TTC549 (cell line): Measurements from ENCODE around the gene MXI1.
"Not testable (repeated sequence)": the region's sequence is repeated elsewhere in the genome, so short reads cannot be mapped to it uniquely, and the experiment has no call there.

Experiments used
- FAIRE-seq: peaks from 2 replicates; lab custom pipeline; 2012; peaks lifted over from hg19 to GRCh38; lab: Jason Lieb, UNC

The MXI1 gene

DNA sequence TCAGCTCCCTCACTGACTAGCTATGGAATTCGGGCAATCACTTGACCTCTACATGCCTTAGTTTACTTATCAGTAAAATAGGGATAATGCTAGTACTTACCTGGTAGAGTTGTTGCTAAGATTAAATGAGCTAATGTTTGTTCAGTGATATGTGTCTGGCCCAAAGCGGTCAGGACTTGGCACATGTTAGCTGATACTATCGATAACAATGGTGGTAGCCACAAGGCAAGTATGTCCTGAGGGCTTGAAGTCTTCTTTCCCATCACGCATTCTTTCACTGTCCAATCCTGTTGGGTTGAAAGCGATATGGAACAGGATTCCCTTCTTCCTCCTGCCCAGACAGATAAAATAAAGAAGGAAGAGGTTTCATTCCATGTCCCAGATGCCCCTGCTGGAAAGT is 25.5 kb upstream of the MXI1 start:
- no peak for FAIRE-seq

DNA sequence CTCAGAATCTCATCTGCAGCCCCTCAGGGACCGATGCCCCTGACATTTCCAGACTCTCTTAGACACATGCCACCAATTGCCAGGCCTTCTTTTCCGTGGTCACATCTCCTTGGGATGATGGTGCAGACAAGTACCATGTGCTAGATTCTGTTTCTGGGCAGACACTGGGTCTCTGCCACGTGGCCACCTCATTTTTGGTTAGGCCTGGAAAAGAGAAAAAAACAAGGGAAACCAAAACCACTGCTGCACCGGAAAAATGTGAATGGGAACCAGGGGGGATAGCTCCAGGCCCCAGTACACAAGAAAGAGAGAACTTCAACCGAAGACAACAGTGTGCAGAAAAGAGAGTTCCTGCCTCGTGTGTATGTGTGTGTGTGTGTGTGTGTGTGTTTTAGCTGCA is 23.0 kb upstream of the MXI1 start:
- no peak for FAIRE-seq

DNA sequence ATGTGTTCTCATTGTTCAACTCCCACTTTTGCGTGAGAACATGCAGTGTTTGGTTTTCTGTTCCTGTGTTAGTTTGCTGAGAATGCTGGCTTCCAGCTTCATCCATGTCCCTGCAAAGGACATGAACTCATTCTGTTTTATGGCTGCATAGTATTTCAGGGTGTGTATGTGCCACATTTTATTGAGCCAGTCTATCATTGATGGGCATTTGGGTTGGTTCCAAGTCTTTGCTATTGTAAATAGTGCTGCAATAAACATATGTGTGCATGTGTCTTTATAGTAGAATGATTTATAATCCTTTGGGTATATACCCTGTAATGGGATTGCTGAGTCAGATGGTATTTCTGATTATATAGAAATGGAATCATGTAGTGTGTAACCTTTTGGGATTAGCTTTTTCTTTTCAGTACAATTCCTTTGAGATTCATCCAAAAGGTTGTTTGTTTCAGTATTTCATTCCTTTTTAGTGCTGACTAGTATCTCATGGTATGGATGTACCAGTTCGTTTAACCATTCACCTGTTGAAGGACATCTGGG is 21.7 kb upstream of the MXI1 start:
- not testable (repeated sequence) for FAIRE-seq

DNA sequence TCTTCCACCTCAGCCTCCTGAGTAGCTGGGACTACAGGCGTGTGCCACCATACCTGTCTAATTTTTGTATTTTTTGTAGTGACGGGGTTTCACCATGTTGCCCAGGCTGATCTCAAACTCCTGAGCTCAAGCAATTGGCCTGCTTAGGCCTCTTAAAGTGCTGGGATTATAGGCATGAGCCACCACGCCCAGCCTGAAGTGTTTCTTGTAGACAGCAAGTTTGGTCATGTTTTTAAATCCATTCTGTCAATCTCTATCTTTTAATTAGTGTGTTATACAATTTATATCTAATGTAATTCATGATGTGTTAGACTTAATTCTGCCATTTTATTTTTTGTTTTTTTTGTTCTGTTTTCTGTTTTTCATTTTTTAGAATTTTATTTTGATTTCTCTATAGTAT is 17.2 kb upstream of the MXI1 start:
- no peak for FAIRE-seq

DNA sequence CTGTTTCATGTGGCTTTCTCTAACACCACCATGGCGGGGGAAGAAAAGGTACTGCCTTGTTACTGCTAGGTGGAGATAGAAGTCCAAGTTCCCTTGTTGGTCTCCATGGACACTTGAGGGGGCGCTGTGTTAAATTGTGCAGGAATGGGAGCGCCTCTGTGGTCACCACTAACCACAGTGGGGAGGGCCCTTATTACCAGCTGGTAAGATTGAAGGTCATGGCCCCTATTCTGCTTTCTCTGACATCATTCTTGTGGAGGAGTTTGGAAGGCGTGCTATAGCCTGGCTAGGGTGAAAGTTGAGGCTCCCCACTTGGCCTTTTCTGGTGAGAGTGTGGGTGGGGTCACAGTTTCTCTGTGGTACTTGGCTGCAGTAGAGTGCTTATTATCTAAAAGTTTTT is 14.9 kb upstream of the MXI1 start:
- FAIRE-seq, result no peak

DNA sequence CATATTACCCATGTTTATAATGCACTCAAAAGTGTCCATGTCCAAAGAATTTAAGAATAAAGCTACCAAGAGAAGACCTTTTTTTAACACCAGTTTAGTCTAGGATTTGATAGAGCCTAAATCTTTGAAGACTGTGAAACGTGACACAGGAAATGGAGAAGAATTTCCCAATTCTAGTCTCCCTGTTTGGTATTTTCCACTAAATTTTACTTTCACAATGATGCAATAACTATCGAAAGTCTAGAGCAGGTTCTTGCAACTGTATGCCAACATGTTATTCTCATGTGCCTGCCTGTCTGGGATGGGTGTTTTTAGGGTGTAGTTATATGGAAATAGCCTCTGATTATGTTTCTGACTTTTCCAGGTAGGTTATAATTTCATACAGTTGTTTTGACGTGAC is 6.9 kb upstream of the MXI1 start:
- no peak for FAIRE-seq

DNA sequence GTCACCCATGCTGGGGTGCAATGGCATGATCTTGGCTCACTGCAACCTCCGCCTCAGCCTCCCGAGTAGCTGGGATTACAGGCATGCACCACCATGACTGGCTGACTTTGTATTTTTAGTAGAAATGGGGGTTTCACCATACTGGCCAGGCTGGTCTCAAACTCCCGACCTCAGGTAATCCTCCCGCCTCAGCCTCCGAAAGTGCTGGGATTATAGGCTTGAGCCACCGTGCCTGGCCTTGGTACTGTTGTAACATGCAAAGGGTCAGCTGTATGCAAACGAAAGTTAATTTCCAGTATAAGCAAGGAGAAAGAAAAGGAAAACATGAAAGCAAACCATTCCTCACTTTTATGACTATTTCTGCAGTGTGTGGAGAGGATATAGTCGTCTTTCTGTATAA is 6.4 kb upstream of the MXI1 start:
- FAIRE-seq, result not testable (repeated sequence)

DNA sequence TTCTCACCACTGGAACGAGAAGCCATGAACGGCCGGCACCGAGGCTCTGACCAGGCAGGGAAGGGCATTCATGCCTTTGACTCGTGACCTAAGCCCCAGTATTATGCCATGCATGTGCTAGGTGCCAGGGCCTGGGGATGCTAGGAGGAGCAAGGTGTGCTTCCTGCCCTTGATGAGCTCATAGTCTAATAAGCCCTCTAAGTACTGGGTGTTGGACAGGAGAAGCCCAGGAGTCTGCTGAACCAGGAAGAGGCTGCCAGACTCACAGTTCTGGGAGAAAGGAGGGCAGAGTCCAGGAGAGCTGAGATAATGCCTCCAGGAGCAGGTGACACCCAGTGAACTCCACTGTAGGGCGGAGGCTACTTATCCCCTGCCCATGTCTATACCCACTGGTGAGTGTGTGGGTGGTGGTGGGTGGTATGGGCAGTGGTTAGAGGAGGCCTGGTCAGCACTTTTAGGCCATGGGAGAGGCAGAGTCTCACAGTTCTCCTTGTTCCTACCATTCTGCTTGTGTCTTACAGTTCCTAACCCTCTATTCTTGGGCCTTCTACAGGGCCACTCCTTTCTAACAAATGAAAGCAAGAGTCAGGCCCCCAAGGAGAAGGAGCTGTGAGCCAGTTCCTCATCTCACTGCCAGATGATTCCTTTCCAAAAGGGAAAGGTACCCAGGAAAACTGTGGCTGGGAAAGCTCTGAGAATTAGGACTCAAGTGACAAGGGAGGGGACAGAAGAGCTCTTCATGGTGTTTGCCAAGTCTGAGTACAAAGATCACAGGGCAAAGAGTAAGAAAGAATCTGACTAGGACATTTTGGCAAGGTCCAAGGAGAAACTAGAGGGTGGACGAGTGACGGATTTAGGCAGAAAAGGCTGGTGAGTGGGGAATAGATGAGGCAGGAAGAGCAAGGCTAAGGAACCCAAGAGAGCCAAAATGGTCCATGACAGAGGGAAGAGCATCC is 3.6 kb upstream of the MXI1 start:
- FAIRE-seq, result no peak

DNA sequence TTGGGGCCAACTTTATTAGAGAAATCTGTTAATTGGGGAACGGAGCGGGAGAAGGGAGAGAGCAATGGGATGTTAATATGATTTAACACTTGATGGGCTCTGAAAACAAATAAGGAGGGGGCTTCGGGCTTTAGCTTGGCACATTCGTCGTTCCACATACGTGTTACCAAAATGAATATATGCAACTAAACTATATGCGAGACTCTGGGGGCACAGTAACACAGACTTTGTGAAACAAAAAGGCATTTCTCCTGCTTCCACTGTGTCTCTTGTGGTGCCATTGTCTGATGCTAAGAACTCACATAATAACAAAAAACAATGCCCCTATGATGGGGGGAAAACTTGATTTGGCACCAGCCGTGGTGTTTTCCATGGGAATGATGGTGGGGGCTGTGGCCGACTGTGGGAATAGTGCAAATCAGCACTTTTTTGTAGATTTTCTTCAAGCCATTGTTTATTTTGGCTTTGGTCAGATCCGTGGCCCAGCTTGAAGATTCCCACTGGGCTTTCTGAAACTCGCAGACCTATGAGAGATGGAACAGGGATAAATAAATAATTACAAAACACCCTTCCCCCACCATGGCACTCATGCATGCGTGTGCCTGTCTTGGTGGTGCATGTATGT is 2.2 kb upstream of the MXI1 start:
- FAIRE-seq, result no peak

DNA sequence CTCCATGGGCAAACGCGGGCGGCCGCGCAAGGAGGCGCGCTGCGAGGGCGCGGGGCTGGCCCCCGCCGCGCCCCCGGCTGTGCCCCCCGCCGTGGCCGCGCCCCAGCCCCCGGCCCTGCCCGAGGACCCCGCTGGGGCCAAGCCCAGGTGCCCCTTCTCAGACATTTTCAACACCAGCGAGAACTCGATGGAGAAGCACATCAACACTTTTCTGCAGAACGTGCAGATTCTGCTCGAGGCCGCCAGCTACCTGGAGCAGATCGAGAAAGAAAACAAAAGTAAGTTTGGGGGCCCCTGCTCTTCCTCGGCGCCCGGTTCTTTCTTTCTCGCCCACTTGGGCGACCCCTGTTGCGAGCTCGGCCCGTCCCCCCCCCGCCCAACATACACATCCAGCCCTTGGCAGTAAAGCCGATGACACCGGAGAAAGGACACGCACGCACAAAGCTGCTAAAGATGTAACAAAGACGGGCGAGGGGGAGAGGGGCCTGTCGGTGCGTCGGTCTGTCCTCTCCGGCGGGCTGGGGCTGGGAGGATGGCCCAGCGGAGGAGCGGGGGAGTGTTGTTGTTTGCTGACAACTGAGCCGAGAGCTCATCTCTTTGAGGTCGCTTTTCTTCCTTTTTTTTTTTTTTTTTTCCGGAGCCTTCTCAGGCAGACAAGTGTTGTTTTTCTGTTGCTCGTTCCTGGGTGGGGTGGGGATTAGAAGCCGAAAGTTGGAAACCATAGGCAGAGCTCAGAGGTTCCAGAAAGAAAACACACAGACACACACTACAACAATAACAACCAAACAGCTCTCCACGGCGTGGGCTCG is 604 bp downstream of the MXI1 start:
- no peak for FAIRE-seq

DNA sequence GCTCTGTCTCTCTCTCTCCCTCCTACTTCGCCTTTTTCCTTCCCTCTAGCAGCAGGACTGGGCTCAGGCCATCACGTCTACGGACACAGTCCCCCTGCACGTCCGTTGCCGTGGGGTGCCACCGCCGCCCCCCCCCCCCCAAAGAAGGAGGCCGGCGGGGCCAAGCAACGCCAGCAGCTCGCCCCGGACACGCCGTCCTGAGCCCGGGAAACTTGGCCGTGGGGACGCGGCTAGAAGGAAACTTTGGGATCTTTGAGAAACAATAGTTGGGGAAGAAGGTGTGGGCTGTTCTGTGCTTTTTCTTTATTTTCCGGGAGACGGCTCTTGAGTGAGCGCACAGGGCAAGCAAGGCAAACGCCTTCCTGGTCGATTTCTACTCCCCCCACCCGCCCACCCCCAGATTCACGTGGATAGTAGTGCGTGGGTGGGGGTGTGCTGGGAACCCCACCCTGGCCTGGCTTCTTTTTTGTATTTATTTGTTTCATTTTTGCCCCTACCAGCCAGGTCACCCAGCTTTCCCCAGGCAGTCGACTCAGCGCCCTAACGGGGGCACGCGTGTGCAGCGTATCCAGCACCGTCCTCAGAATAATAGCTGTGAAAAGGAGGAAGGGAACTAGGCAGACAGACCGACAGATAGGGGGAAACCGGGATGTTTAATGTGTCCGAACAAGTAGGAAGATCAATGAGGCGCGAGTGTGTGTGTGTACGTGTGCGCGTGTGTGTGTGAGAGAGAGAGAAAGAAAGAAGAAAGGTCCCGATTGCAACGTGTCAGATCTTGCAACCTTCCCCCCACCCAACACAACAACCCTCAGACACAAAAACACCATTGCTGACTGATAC is 1.4 kb downstream of the MXI1 start:
- no peak for FAIRE-seq

DNA sequence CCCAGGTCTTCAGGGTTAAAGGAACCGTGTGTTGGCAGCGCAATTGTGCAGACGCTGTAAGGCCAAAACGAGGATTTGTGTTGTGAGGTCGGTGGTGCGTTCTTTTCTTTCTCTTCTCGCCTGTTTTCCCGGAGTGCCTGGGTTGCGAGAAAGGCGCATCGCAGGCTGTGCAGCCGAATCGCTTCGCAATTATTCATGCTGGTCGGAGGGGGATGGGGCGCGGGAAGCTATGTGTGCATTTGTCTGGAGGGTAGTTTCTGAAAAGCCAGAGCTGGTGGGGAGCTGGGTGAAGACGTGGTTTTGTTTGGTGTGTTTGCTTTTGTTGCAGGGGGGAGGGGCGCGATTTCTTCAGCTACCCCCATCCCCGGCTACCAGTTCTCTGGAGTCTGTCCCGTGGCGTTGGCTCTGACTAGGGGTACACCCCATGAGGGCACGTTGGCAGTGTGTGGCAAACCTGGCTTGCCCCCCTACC is 2.1 kb downstream of the MXI1 start:
- no peak for FAIRE-seq

DNA sequence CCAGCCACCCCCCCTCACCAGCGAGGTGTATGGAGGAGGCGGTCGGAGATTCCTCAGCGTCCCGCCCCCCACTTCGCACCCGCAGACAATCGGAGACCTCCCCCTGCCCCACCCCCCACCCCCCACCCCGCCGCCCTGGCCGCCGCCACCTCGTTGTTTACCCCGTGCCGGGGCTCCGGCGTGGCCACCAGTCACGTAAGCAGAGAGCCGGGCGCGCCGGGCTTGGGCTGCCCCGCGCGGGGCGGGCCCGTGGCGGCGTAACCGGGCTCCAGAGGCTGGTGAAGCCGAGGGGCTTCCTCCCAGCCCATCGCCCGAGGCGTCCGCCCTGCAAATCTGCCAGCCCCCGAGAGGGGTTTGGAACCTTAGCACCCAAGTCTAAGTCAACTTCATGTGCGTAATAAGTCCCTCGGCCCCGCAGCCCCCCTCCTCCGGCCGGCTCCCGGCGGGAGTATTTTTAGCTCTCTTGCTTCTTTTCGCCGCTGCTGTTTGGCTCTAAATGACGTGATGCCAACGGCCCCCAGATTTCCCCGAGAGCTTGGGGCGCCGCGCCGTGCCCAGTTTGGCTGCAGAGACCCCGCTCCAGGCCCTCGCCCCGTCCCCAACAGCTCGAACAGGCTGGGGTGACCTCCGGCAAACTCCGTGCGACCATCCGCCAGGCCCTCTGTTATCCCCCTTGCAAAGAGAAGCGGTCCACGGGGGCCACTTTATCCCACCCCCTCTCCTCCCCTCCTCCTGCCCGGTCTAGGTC is 2.7 kb downstream of the MXI1 start:
- no peak for FAIRE-seq

DNA sequence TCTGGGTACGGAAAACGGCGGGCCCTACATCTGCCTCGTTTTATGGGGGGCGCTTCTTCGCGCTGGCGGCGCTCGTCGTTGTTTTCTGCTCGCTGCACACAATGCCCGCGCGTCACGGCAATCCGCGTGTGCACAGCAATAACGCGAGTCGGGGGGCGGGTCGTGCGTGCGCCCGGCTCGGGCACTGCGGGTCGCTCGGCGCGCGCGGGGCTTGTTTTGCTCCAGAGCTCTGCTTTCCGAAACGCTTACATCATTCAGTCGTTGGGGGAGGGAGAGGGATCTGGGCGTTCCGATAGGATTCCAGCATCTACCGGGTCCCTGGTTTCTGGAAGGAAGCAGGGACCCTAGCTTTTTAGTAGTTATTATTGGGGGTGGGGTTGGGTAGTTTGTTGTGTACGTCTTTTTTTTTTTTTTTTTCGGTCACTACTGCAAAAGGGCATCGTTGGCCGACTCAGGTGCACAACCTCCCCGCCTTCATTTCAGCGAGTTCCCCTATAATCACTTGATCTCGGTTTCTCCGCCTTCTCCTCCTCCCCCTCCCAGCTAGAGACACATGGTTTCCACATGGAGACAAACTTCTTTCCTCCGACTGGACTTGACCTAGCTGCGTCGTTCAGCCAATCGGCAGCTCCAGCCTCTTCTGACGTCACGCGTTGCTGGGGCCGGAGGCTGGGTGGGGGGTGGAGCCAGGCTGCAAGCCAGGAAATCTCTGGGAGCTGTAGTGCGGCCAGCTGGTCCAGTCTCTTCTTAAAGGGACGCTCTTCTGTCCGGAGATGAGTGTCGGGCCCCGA is 3.5 kb downstream of the MXI1 start:
- FAIRE-seq, result peak; percentile 90

DNA sequence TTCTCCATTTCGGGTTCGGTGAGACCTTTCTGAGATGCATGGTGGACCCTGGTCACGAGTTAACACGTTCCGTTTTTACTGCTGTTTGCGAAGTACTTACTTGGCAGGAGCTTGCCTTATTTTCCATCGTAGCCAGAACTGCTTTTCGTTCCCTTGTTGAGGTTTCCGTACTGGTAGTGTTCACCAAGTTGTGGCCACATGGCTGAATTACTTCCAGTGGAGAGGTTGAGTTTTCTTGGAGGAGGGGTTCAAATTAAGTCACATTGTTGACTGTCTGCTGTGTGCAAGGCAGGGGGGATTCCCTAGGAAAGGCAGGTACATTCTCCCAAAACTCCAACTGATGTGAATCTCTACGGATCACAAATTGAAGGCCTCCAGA is 4.0 kb downstream of the MXI1 start:
- no peak for FAIRE-seq

DNA sequence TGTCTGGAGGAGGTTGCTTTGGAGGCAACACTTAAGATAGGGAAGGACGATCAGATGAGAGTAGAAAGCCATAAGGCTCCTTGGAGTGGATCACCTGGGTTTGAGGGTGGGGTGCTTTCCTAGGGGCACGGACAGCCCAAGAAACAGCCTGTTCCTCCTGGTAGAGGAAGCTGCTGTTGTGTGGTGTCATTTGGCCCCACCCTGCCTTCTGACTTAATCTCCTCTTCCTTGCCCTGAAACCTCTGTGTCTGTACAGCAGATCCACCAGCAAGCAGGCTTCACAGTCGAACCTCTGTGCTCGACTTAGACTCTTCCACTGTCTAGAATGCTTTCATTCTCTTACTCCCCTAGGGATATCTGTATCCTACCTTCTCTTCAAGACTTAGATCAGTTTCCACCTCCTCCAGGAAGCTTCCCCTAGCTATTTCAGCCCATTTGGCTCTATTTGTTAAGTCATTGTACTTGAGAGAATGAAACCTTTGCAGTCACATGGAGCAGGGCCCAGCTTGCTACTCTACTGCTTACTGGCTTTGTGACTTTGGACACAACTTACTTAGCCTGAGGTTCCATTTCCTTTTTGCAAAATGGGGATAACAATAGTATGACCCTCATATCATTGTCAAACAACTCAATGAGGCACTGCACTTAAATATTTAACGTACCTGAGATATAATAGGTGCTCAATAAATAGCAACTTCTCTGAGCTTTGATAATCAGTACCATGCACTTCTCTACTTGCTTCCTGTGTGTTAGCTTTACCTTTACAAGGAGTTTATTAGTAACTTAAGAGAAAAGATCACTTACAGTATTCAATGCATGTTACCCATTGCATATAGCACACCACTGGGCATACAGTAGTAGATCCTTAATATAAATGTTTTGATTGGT is 5.0 kb downstream of the MXI1 start:
- no peak for FAIRE-seq

DNA sequence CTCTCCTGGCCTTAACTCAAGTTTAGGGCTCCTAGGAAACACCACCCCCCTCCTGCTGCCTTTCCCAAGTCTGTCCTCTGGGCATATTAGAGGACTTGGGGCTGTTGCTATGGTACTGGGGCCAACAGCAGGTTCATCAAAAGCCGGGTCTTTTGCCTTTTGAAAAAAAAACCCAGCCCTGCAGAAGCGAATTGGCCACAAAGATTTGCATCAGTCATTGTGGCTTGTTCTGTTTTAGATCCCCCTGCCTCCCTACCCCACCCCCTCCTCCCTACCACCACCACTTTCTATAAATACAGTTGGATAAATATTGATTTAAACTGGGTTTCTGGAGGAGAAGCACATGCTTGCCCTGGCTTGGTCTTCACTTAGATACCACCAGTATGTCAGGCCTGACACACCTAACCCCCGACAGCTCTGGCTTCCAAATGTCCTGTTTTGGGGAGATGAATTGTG is 7.0 kb downstream of the MXI1 start:
- FAIRE-seq, result no peak

DNA sequence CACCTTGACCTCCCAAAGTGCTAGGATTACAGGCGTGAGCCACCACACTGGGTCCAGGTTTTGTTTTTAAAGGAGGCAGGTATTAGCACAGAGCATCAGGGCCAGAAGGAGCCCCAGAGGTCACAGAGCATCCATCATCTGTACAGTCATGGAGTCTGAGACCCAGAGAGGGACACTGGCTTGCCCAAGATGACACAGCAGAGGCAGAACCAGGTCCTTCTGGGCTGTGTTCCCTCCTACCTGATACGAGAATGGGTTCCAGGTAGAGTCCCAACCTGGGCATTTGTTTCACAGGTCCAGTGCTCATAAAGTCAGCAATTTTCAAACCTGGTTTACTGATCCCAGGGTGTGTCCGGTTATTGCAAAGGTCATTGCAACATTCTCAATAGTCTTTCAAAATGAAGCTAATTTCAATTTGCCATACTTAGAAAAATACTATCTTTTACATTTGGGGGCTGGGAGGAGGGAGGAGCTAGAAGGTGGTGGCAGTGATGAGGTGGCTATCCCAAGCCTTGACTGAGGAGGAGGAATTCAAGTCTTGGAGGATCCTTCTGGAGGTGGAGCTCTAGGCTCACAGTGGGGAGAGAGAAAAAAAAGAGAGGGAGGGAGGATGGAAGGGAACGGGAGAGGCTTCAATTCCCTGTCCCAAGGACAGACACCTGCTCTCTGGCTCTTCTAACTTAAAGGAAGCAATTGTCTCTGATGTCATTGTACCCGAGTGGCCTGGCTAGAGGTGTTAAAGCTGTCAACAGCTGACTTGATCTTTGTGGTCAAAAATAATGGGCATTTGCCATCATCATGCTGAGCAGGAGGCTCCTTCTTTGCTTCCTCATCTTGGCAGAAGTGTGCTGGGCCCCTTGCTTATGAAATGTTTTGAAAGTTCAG is 8.1 kb downstream of the MXI1 start:
- FAIRE-seq, result no peak
